ENCODE measurements around the gene FAM110D. TPM values are rescaled to one million over a fixed set of nuclear protein-coding genes. Genes with fewer than 3 reads are reported as not detected.

FAM110D gene
- total and polyA plus RNA-seq, 8 donors = 1.0 to 5.1 (median 1.7) TPM

DNA sequence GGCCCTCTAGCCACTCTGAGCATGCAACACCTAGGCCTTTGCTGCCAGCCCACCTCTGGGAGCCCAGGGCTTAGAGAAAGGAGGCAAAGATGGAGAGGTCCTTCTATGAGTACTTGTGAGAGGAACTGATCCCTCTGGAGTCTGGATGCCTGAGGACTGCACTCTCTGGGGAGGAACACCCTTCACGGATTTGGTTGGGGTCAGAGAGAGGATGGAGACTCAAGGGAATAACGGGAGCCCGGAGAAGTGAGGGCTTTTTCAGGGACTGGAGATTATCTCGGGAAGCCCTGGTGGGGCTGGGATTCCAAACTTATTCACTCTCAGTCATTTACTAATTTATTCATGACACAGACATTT is 10.3 kb downstream of the FAM110D start:
- peak in 1 of 4 donors; percentile 11 for DNase-seq
- Histone ChIP-seq H3K4me1 (peaks cover 5 to 27% of the 10 kb centered on the region in 2 donors), H3K4me3 (peak overlapping the region; percentile 71 to 81), H3K27me3 (peaks cover 0 to 16% of the 10 kb centered on the region in 2 donors), H3K9me3 (no peaks in the 10 kb centered on the region), H3K36me3 (peaks cover 0 to 4% of the 10 kb centered on the region in 2 donors), H3K27ac (peak overlapping the region in 1 of 2 donors; percentile 80)
- TF ChIP-seq, protein P1, sequence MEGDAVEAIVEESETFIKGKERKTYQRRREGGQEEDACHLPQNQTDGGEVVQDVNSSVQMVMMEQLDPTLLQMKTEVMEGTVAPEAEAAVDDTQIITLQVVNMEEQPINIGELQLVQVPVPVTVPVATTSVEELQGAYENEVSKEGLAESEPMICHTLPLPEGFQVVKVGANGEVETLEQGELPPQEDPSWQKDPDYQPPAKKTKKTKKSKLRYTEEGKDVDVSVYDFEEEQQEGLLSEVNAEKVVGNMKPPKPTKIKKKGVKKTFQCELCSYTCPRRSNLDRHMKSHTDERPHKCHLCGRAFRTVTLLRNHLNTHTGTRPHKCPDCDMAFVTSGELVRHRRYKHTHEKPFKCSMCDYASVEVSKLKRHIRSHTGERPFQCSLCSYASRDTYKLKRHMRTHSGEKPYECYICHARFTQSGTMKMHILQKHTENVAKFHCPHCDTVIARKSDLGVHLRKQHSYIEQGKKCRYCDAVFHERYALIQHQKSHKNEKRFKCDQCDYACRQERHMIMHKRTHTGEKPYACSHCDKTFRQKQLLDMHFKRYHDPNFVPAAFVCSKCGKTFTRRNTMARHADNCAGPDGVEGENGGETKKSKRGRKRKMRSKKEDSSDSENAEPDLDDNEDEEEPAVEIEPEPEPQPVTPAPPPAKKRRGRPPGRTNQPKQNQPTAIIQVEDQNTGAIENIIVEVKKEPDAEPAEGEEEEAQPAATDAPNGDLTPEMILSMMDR (IDR thresholded peaks at IDR 0.05) = no peak
- ATAC-seq = no peak
- intact Hi-C loops (cut with DNase I) = loop anchor here in 1 of 2 donors (10.0 kb wide), 1 partner anchor 134 kb away; no protein-coding TSS in a partner anchor

DNA sequence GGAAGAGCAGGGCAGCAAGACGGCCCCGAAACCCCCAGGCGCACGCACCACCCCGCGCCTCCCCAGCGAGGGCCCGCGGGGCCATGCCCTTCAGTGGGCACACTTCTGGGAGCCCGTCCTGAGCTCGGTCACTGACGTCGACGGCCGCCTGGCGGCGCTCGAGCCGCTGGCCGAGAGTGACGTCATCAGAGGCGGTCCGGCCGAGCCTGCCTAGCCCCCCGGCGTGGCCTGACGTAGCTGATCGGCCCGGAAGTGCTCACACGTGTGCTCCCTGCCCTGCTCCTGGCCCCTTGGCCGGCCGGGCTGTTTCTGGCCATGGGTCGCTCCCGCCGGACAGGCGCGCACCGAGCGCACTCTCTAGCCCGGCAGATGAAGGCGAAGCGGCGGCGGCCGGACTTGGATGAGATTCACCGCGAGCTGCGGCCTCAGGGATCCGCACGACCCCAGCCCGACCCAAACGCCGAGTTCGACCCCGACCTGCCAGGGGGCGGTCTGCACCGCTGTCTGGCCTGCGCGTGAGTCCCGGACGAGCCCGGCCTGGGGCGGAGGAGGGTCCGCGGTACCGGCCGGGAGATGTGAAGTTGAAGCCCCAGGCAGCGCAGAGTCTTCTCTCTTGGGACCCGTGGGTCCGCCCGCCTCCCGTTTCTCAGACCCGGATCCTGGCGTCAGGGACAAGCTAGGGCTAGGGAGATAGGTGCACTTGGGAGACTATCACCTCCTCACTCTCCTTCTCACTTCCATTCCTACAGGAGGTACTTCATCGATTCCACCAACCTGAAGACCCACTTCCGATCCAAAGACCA is 11.0 kb downstream of the FAM110D start, which contains the start of gene ZNF593:
Gene ZNF593, plus strand, starts transcription at position 240 of the 803 bp plus-strand sequence. Its CDS starts 76 bp downstream, at position 316.
- peak within 1 kb of the TSS; percentile 20 to 80 for H3K27ac ChIP-seq
- intact Hi-C loops (cut with DNase I) = loop anchor here in 1 of 2 donors (10.0 kb wide), 1 partner anchor 135 kb away; no protein-coding TSS in a partner anchor
- TF ChIP-seq, protein P1 (IDR thresholded peaks at IDR 0.05) = peak; percentile 89 to 91
- H3K9me3 ChIP-seq = no peaks in the 10 kb centered on the region
- ATAC-seq = peak; percentile 97
- H3K4me1 ChIP-seq = peaks cover 5 to 21% of the 10 kb centered on the region in 2 donors
- peak; percentile 79 to 98 (median 94) for DNase-seq
- peaks cover 0 to 9% of the 10 kb centered on the region in 2 donors for H3K27me3 ChIP-seq
- peaks cover 0 to 4% of the 10 kb centered on the region in 2 donors for H3K36me3 ChIP-seq
- peak within 1 kb of the TSS; percentile 71 to 81 for H3K4me3 ChIP-seq

DNA sequence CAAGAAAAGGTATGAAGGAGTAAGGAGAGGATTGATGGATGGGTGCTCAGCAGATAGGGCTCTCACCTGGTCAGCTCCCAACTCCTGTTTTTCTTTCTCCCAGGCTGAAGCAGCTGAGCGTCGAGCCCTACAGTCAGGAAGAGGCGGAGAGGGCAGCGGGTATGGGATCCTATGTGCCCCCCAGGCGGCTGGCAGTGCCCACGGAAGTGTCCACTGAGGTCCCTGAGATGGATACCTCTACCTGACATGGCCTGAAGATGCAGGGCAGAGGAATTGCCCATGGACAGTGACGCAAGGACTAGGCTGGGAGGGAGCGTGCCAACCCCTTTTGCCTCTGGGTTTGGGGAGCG is 11.6 kb downstream of the FAM110D start:
- TF ChIP-seq, protein P1 (IDR thresholded peaks at IDR 0.05) = no peak

DNA sequence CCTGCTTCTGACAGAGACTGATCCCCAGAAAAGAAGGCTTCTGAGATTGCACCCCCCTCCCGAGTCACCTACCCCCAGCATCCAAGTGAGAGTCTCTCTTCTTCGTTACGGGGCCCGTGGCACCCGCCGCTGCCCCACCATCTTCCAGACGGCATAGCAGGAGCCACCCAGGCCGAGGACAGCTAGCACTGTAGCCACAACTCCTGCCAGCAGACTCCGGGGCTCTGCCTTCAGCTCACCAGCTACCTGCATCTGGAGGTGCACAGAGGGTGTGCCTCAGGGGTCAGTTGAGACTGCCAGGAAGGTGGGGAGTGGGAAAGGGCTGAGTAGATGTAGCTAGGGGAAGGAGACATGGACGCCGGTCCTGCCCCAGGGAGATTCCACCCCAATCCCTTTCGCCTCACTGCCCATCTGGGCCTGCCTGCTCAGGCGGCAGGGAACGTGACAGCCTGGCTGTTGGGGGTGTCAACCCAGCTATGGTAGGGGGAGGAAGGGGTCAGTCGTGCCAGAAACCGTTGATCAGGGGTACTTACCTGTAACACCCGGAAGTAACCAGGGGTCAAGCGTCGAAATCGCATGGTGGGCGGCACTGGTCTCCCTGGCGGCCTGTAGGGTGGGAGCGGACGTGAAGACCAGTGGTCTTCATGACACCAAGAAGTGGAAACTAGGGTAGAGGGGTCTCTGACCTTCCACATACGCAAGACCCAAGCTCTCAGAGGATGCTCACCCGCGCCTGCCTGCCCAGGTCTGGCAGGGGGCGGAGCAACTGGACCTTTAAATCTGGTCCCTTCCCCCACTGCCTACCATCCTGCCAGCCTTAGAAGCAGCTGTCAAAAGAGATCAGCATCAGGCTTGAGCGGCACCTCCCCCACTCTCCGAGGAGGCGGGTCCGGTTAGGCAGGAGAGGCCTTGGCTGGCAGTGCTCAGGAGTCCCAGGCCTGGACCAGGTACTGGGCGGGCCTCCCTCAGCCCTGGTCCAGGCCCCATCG is 12.5 kb downstream of the FAM110D start, which contains the start of gene ZNF593OS:
Gene ZNF593OS, minus strand, starts transcription at position 749 of the 989 bp plus-strand sequence. Its CDS starts 171 bp downstream, at position 578.
- H3K27me3 ChIP-seq = no peaks in the 10 kb centered on the region
- no peaks in the 10 kb centered on the region for H3K9me3 ChIP-seq
- H3K27ac ChIP-seq = no peak within 1 kb of the TSS
- intact Hi-C loops (cut with DNase I) = no loop called here
- TF ChIP-seq, protein P1 (IDR thresholded peaks at IDR 0.05) = no peak
- DNase-seq = peak in 1 of 4 donors; percentile 59
- H3K4me3 ChIP-seq = peak within 1 kb of the TSS in 1 of 2 donors; percentile 81
- H3K4me1 ChIP-seq = peaks cover 5 to 21% of the 10 kb centered on the region in 2 donors
- H3K36me3 ChIP-seq = peaks cover 0 to 4% of the 10 kb centered on the region in 2 donors
- no peak for ATAC-seq

More for the DNA sequence above, 11.6 kb downstream of the FAM110D start:
- Histone ChIP-seq H3K4me3 (peak overlapping the region; percentile 71 to 81), H3K36me3 (peaks cover 0 to 4% of the 10 kb centered on the region in 2 donors), H3K4me1 (peaks cover 5 to 21% of the 10 kb centered on the region in 2 donors), H3K9me3 (no peaks in the 10 kb centered on the region), H3K27me3 (peaks cover 0 to 3% of the 10 kb centered on the region in 2 donors), H3K27ac (no peak overlapping the region)
- intact Hi-C loops (cut with DNase I) = no loop called here
- ATAC-seq = peak; percentile 2
- peak in 1 of 4 donors; percentile 36 for DNase-seq

Data from left lung (tissue), 10 donors.